AG04449 (cell line): ENCODE measurements around the gene GNG7.
A peak's percentile ranks its signal among the peaks of the same experiment; 100 is the strongest.

Experiments used
- CTCF ChIA-PET: fragments of 350-600 bp; formaldehyde crosslinking; extraction: SDS; loops from one replicate; lab custom pipeline; 2021; ENCODE audit warnings: antibody characterized with exemption; lab: Yijun Ruan, JAX
- POLR2A ChIA-PET: fragments of 400-600, 350-600 bp; formaldehyde crosslinking; extraction: SDS; loops from one replicate; lab custom pipeline; 2020; ENCODE audit warnings: antibody characterized with exemption, inconsistent platforms; lab: Yijun Ruan, JAX
- DNase-seq: peaks from one replicate; pipeline ENCODE4 v3.0.0-alpha.2; 2010; ENCODE audit warnings: low read depth, low spot score
- H3K4me3 ChIP-seq: 2 replicates; pipeline ENCODE4 v1.5.1; 2011; ENCODE audit warnings: low read depth, mild to moderate bottlenecking, control low read depth, low read length
- TF ChIP-seq, protein P1 (sequence below): IDR thresholded peaks from one replicate; pipeline ENCODE4 v1.5.1; 2011; ENCODE audit warnings: mild to moderate bottlenecking, moderate library complexity, low read length, control low read depth, inconsistent platforms; ENCODE audit not compliant: insufficient read depth; ENCODE audit errors: missing control alignments

GNG7 gene

GRCh38 chr19:2719920-2720776 is 17.7 kb upstream of the GNG7 start:
- TF ChIP-seq, protein P1, sequence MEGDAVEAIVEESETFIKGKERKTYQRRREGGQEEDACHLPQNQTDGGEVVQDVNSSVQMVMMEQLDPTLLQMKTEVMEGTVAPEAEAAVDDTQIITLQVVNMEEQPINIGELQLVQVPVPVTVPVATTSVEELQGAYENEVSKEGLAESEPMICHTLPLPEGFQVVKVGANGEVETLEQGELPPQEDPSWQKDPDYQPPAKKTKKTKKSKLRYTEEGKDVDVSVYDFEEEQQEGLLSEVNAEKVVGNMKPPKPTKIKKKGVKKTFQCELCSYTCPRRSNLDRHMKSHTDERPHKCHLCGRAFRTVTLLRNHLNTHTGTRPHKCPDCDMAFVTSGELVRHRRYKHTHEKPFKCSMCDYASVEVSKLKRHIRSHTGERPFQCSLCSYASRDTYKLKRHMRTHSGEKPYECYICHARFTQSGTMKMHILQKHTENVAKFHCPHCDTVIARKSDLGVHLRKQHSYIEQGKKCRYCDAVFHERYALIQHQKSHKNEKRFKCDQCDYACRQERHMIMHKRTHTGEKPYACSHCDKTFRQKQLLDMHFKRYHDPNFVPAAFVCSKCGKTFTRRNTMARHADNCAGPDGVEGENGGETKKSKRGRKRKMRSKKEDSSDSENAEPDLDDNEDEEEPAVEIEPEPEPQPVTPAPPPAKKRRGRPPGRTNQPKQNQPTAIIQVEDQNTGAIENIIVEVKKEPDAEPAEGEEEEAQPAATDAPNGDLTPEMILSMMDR: no peak
- no peak for DNase-seq
- ChIA-PET CTCF (no interaction called here), POLR2A (no interaction called here)
- H3K4me3 ChIP-seq: peak overlapping the region; percentile 55

DNA sequence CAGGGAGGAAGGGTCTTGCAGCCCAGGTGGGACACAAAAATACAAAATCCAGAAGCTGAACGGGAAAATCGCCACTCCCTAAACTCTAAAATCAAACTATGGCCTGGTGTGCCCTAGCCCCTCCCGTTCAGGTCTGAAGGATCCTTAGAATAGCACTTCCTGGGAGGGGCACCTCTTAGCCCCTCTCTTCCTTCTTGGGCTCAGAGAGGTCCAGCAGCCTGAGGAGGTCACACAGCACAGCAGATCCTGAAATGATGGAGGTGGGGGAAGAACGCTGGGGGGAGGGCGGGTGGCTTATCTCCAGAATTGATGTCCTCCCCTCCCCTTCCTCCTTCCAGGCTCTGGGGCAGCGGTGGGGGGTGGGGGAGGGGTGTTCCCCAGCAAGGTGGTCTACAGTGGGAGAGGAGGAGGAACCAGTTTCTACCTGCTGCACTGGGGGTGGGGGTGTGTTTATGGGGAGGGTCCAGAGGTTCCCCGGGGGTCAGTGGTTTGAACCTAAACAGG is 16.8 kb upstream of the GNG7 start:
- TF ChIP-seq, protein P1: no peak
- no peak overlapping the region for H3K4me3 ChIP-seq
- POLR2A ChIA-PET: no interaction called here
- DNase-seq: no peak
- CTCF ChIA-PET: no interaction called here

DNA sequence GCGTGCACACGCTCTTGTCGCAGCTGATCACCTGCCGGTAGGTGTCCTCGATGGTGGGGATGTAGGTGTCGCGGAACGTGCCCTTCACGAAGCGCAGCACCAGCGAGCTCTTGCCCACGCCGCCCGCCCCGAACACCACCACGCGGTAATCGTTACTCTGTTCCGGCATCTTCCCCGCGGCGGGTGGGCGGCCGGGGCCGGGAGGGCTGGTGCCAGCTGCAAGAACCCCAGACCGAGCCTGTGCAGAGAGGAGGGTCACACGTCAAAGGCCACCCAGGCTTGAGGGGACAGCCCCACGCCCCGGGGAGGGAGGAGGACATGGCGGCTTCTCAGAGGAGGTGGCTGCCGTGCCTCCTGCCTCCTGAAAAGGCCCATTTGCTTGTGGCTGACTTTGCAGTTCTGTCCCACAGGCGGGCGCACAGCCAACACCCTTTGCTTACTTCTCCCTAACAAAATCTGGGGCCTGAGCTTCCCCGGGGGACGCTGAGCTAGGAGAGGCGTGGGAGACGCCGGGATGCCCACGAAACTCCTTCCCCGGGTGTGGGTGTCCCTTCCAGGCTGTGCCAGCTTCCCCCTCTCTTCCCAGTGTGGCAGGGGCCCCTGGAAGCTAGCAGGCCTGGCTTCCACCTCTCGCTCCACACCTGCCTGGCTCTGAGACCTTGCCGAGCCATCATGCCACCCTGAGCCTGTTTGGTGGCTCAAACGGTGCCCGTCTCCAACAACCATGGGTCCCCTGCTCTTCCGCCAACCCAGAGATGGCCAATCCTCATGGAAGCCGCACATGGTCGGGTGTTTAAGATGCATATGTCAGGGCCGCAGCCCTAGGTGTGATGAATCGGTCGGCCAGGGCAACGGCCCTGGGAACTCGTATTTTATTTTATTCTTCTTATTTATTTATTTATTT is 15.4 kb upstream of the GNG7 start:
- DNase-seq: no peak
- ChIA-PET POLR2A (interaction anchor here (0.8 kb wide), 1 partner anchor 11 kb away, joined by 3 read pairs; no protein-coding TSS in a partner anchor), CTCF (no interaction called here)
- no peak overlapping the region for H3K4me3 ChIP-seq
- TF ChIP-seq, protein P1: no peak

DNA sequence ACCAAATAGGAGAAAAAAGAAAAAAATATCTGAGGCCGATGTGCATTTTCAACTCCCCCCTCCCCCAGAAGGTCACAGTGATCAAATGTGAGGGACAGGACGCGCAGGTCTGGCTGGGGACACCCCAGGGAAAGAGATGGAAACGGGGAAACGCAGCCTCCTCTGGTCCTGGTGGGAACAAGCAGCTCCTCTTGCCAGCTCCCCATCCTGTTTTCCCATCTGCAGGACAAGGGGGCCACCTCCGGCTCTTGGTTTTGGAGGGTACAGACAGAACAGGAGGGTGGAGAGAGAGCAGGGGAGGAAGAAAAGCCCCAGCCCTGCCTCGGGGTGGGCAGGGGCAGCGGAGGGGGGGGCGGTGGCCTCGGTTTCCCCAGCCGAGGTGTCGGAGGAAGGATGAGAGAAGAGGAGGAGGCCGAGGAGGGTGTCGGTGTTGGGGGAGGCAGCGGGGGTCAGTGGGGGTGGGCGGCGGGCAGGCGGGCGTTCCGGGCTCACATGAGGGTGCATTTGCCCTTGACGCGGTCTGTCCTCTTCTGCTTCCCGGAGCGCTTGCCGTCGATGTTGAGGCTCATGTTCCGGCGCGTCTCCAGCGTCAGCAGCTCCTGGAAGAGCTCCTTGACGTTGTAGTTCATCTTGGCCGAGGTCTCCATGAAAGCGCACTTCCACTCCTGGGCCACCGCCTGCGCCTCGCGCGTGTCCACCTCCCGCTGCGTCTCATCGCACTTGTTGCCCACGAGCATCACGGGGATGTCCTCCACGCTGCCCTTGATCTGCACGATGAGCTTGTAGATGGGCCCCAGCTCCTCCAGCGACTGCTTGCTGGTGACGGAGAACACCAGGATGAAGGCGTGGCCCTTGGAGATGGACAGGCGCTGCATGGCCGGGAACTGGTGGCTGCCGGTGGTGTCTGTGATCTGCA is 14.5 kb upstream of the GNG7 start:
- CTCF ChIA-PET: no interaction called here
- H3K4me3 ChIP-seq: no peak overlapping the region
- POLR2A ChIA-PET: interaction anchor here (0.6 to 0.8 kb wide), 2 partner anchors 10 to 22 kb away, joined by 3 read pairs; no protein-coding TSS in a partner anchor
- TF ChIP-seq, protein P1: no peak
- no peak for DNase-seq

GRCh38 chr19:2716275-2716650 is 13.8 kb upstream of the GNG7 start:
- POLR2A ChIA-PET: no interaction called here
- no peak overlapping the region for H3K4me3 ChIP-seq
- CTCF ChIA-PET: no interaction called here
- TF ChIP-seq, protein P1: no peak
- DNase-seq: no peak
